ENCODE data around the gene RASD2.
A peak's percentile ranks its signal among the peaks of the same experiment; 100 is the strongest.

Gene RASD2

DNA sequence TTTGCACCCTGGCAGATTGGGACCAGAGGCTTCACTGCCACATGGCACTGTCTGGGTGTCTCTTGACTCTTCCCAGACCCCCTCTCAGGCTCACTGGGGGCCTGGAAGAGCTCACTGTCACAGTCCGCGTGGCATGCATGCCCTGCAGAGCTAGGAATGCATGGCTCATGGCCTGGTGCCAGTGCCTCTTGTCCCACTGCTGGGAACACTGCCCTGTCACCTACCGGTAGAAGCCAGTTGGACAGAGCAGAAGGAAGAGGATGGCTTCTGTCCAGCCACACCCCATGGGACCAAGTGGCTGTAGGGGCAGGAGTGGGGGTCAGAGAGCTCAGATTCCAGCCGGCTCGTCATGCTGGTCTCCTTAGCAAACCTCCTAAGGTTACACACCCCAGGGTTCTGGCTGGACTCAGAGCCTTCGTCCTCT lies 46.8 kb downstream of the RASD2 start:
- no peak for DNase-seq

DNA sequence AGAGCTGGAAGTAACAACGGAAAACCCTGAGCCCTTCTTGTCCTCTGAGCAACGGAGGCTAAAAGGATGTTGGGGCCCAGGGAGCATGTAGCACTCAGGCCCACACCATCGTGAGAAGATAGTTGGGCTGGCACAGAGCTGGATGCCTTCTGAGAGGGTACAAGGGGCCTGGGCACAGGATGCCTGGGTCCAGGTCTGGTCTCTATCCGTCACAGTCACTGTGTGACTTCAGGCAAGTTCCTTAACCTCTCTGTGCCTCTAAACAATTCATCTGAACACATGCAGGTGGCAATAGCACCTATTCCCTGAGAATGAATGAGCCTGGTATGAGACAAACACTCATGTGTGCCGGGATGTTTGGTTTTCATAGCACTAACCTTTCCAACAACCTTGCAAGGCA lies 47.3 kb downstream of the RASD2 start:
- no peak for DNase-seq

DNA sequence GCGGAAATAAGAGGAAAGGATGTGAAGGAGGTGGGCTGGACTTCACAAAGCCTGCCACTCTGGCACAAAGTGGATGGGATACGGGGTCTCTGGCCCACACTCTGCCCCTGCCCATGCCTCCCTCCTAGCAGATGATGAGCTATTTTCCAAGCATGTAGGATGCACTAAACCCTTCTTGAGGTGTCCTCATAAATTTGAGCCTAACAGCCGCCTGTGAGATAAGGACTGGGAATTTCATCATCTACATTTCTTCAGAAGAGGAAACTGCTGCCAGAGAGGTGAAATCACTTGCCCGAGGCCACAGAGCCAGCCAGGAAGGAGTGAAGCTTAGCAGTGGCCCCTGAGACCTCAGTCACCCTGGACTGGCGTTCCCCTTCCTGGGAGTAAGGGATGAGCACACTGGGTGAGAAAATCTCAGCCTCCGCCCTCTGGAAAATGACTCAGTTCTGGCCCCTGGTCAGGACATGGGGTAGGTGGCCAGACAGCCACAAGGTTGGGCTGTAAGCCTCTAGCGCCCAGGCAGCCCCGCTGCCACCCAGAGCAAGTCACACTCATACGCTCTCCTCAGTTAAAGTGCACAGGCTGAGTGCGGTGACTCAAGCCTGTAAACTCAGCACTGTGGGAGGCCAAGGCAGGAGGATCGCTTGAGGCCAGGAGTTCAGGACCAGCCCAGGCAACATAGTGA lies 48.6 kb downstream of the RASD2 start:
- DNase-seq = no peak

DNA sequence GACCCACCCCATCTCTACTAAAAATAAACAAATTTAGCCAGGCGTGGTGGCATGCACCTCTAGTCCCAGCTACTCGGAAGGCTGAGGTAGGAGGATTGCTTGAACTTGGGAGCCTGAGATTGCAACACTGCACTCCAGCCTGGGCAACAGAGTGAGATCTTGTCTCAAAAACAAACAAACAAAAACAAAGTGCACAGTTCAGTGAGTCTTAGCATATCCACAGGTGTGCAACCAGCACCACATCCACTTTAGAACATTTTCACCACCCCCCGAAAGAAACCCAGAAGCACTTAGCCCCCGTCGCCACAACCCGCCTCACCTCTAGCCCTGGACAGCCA lies 49.1 kb downstream of the RASD2 start:
- no peak for DNase-seq

DNA sequence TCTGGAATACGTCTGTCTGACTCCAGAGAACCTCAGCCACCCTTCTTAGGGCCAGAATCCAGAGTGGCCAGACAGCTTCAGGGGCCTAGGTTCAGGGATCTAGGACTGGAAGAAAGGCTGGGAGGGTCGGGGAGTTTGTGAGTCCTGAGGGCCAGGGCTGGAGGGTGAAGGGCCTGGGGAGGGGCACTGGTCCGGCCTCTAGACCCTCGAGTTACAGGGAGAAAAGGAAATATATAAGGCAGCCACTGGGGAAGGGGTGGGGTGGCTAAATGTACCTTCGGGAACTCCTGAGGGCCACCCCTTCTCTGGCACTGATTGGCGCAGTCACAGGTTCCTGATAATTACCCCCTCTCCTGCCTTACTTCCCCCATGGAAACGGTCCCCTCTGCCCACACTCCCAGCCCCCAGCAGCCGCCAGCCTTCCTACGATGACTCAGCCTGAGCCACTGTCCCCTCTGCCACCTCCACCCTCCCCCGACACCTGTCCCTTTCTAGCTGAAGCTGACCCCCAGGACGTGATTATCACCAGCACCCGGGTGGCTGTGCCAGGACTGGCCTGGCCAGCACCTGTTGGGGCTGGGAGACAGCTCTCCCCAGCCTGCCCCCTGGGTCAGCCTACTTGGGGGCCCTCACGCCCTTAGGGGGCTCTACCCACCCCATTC lies 50.1 kb downstream of the RASD2 start:
- DNase-seq = no peak

DNA sequence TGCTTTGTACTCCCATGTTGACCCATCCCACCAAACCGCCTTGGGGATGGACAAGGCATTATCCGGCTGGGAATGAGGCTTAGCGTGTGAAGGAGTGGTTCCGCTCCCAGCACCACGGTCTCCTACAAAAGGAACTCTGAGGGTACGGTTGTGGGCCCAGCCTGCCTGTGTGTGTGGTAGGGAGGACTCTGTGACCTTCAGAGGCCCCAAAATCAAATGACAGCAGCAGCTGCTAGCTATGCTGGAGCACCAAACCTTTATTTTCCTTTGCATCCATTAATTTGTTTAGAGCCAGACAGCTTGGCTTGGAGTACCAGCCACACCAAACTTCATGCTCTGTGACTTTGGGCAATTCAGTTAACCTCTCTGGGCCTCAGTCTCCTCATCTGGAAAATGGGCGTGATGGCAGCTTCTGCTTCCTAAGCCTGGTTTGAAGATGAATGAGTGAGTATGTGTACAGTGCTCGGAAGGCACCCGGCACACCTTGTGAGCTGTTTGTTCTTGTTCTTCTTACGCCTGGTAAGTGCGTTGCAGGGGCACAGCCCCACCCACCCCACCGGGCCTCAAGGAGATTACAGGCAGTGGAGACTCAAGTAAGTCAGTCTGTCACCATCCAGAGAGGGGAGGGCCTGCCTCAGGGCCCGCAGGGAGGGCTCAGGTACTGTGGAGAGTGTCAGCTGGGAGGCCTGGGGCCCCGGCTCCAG lies 51.2 kb downstream of the RASD2 start:
- DNase-seq = no peak

DNA sequence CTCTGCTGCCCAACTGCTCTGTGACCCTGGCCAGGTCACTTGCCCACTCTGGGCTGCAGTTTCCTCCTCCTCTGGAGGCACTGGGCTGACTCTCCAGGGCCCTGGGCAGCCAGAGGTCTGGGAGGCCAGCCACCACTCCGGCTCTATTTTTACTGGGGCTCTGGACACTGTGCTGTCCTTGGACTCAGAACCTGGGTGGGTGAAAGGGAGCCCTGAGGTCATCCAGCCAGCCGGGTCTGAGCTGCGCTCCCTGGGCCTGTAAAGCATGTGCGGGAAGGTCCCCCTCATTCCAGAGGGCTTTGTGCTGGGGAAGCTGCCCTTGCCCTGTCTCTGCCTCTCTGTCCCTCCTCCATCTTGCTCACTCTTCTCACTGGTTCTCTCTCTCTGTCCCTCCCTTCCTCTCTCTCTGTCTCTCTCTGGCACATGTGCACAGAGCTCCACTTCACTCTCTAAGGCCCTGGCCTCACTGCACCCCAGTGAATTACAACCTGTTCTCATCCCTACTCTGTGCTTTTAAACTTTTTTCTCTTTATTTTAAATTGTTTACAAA lies 51.9 kb downstream of the RASD2 start:
- DNase-seq = no peak

DNA sequence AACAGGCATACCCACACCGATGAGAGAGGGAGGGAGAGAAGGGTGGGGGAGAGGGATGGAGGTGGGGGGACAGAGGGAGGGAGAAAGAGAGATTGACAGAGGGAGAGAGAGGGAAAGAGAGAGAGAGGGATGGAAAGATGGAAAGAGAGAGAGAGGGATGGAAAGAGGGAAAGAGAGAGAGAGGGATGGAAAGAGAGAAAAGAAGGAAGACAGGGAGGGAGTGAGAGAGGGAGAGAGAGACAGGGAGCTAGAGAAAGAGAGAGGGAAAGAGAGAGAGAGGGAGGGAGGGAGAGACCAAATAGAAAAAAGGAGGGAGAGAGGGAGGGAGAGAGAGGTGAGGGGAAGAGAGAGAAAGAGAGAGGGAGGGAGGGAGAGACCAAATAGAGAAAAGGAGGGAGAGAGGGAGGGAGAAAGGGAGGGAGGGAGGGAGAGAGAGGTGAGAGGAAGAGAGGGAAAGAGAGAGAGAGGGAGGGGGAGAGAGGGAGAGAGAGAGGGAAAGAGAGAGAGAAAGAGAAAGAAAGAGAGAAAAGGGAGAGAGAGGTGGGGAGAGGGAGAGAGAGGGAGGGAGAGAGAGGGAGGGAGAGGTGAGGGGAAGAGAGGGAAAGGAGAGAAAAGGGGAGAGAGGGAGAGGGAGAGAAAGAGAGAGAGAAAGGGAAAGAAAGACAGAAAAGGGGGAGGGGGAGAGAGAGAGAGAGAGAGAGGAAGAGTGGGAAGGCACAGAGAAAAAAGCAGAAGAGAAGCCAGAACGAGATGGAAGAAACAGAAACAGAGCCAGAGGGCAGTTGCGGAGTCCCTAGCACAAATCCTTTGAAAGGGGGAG lies 52.6 kb downstream of the RASD2 start:
- DNase-seq = no peak

DNA sequence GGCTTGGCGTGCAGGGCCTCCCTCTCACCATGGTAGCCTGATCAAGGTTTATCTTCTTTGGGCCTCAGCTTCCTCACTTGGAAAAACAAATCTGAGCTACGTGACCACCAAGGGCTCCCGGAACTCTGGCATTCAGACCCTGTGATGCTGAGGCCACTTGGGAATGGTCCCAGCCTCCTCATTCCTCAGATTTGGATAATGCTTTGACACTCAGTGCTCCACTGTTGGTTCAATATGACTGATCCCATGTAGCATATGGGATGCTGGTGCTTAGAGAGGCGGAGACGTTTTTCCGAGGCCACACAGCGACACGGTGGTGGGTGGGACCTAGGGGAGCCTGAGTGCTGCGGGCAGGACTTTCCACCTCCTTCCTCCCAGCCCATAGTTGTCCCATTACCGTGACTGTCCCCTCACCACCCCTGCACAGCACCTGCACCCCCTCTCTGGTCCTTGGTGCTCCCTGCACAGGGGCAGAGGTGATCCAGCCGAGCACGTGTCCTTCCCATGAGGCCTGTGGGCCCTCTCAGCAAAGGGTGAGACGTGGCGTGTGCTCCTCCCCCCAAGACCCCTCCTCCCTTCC lies 53.4 kb downstream of the RASD2 start:
- DNase-seq = no peak

DNA sequence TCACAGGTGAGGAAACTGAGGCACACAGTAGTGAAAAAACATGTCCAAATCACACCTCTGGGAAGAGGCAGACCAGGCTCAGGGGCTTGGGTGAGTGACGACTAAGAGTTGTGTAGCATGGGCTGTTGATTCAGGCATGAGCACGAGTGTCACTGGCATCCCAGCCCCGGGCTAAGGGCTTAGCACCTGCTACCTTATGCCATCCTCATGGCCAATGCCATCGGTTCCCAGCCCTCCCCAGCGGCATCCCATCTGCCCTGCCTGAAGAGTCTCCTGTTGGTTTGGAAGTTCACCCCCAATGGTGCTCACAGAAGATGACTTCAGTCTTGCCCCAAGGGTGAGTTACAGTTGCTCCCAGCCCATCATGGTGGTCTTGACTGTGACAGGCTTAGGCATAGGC lies 54.1 kb downstream of the RASD2 start:
- DNase-seq = no peak

DNA sequence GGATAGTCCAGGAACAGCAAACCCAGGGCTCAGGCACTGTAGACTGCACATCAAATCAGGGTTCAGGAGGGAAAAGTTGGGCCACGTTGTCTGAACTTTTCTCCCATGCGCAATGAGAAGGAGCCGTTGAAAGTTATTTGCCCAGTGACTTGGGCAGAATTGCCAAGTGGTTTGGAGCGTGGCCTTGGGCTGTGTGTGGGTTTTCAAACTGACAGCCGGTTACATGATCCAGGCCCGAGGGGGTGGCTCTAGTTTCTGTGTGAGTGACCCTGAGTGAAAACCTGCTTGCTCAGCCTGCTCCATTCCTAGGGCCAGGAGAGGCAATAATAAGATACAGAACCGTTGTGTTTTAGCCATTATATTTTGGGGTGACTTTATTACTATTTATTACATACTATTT lies 56.2 kb downstream of the RASD2 start:
- no peak for DNase-seq

DNA sequence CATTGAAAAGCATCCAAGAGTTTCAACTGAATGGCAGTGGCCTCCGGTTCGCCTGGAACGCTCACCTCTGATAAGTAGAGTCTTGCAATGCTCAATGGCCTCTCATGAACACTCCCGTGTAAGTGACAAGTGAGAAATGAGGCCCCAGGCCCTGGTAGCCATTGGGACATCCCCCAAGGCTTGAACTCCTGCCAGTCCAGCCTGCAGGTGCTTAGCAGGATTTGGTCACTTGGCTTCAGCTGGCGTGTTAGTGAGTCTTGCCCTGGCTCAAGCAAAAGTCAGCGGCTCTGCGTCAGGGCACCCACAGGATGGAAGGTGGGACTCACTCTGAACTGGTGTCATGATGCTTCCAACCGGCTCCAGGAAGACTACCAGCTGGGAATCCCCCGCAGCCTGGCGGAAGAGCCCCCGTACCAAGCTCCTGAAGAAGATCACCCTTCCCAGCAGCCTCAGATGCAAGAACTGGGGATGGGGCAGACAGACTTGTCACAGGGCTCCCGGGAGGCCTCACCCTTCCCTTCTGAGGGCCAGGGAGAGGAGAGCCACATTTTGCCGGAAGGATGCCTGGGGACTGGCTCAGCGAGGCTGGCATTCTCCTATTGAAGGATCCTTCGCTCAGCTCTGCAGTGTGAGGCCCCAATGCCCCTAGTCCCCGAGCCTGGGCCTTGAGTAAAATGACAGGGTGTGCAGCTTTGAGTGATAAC lies 57.2 kb downstream of the RASD2 start:
- no peak for DNase-seq

DNA sequence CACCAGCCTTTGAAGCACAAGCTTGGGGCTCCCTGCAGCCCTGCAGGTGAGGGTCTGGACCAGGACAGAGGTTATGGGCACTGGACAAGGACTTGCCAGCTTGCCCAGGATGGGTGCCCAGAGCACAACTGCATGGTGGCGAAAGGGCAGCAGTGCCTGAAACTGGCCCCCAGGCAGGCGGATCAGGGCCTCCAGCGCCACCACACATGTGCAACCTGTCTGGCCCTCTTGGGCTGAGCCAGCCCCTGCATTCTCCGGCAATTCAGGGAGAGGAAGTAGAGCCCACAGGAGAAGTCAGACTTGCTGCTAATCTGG lies 57.7 kb downstream of the RASD2 start:
- DNase-seq = no peak

DNA sequence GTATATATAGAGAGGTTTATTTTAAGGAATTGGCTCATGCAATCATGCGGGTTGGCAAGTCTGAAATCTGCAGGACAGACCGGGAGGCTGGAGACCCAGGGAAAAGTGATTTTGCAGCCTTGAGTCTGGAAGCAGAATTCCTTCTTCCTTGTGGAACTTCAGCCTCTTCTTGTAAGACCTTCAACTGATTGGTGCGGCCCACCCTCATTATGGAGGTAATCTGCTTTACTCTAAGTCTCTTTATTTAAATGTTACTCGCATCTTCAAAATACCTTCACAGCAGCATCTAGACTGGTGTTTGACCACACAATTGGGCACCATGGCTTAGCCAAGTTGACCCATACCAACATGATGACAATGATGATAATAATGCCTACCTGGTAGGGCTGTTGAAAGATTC lies 58.7 kb downstream of the RASD2 start:
- no peak for DNase-seq

DNA sequence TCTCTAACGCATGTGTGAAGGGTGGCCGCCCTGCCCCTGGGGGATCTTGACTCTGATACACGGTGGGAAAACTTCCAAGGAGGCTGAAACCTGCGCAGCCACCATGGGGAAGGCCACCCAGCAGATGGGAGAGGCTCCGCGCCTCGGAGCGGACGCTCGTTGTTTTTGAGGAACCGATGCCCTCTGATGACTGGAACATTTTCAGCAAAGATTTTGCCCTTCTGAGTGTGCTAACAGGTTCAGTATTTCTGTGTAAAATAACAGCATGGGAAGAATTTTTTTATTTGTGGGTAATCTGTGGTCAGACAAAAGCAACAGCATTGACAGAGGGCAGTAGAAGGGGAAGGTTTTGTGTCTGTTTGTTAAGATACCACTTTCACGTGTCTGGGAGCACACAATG lies 59.8 kb downstream of the RASD2 start:
- DNase-seq = no peak

DNA sequence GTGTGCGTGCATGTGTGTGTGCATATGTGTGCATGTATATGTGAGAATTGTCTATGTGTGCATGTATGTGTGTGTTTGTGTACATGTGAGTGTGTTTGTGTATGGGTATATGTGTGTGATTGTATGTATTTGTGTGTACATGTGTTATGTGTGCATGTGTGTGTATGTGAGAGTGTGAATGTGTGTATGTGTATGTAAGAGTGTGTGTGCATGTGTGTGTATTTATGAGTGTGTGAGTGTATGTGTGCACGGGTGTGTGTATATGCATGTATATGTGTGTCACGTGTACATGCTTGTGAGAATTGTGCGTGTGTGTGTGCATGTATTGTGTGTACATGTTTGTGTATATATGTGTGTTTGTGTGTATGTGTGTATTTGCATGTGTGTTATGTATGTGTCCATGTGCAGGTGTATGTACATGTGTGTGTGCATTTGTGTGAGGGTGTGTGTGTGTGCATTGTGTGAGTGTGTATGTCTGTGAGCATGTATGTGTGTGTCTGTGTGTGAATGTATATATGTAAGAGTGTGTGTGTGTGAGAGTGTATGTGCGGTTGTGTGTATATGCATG lies 60.5 kb downstream of the RASD2 start:
- DNase-seq = no peak

DNA sequence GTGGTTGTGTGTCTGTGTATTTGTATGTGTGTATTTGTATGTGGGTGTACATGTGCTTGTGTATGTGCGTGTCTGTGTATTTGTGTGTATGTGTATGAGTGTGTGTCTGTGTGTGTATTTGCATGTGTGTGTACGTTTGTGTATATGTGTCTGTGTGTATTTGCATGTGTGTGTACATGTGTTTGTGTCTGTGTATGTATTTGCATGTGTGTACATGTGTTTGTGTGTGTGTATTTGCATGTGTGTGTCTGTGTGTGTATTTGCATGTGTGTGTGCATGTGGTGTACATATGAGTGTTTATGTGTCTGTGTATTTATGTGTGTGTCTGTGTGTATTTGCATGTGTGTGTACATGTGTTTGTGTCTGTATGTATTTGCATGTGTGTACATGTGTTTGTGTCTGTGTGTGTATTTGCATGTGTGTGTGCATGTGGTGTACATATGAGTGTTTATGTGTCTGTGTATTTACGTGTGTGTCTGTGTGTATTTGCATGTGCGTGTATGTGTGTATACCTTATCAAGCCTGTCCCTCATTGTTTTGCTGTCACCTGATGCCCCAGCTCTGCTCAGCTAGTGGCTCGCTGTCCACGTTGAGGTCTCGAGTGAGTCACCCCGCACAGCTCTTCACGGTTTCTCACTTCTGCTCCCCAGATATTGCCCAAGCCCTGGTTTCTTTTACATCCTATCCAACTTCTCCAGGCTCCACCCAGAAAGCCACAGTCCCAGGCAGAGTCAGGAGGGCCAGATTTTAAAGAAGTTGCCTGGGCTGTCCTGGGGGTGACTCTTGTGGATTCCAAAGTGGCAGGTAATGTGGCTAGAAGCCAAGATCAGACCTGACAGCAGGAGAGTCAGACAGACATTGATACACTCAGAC lies 61.3 kb downstream of the RASD2 start:
- peak; percentile 13 for DNase-seq

All from CD4-positive, alpha-beta T cell treated with Interleukin-4 for 4 hours (primary cell).